ENCODE results near the gene VPS37D.

DNA sequence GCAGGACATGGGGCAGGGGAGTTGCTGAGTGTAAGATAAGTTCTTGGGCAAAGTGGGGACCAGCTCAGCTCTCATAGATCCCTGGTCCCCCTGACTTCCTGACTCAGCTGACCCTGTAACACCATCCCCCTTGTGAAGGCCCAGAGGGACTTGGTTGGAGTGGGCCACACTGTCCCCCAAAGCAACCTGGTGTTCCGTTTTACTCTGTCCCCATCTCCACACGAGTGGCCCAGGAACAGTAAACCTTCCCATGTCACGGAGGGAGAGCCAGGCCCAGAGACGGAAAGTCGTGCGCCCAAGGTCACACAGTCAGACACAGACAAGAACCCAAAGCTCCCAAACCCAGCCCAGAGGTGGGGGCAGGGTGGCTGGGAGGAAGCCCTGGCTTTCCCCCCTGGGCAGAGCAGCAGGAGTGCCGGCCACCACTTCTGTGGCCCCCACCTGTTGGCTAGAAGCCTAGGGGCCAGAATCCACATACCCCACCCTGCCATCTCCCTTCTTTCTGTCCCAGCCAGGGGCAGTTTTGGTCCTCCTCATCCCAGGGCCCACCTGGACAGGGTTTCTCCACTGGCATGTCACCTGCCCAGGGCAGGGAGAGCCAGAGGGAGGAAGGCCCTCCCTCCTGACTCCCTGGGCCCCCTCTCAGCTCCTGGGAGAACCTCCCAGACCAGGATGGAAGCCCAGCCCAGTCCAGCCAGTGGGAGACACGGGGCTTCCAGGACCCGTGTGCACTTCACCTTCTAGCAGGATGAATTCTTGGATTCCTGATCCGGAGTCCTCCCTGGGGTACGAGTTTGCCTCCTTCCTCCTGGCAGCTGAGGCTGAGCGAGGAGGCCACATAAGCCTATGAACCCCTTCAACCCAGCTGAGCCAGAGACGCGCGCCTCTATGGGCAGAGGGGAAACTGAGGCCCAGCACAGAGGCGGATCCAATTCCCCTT is 20.6 kb upstream of the VPS37D start:
- TF ChIP-seq, protein P1, sequence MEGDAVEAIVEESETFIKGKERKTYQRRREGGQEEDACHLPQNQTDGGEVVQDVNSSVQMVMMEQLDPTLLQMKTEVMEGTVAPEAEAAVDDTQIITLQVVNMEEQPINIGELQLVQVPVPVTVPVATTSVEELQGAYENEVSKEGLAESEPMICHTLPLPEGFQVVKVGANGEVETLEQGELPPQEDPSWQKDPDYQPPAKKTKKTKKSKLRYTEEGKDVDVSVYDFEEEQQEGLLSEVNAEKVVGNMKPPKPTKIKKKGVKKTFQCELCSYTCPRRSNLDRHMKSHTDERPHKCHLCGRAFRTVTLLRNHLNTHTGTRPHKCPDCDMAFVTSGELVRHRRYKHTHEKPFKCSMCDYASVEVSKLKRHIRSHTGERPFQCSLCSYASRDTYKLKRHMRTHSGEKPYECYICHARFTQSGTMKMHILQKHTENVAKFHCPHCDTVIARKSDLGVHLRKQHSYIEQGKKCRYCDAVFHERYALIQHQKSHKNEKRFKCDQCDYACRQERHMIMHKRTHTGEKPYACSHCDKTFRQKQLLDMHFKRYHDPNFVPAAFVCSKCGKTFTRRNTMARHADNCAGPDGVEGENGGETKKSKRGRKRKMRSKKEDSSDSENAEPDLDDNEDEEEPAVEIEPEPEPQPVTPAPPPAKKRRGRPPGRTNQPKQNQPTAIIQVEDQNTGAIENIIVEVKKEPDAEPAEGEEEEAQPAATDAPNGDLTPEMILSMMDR (IDR thresholded peaks at IDR 0.05): no peak
- no peak for TF ChIP-seq EZH2 (IDR thresholded peaks at IDR 0.05; ENCODE audit: borderline replicate concordance, insufficient read depth, low read depth, low read length, poor library complexity, severe bottlenecking)
